Parathyroid adenoma (tissue), 2 donors: ENCODE results near the gene METTL26.

Source experiments
- H2AFZ ChIP-seq: fragments of 300-600 bp; sonication (generic); one replicate; pipeline ENCODE4 v1.7.0; 2017; ENCODE audit warnings: antibody characterized with exemption, mild to moderate bottlenecking
- H3K27ac ChIP-seq: fragments of 300-600 bp; sonication (generic); one replicate; pipeline ENCODE4 v1.7.0; 2017
- H3K27me3 ChIP-seq: fragments of 300-600 bp; sonication (generic); one replicate; pipeline ENCODE4 v1.7.0; 2017; ENCODE audit warnings: low read length; ENCODE audit not compliant: control insufficient read depth, insufficient read depth
- H3K36me3 ChIP-seq: fragments of 300-600 bp; sonication (generic); one replicate; pipeline ENCODE4 v1.7.0; 2017; ENCODE audit warnings: low read length; ENCODE audit not compliant: control insufficient read depth, insufficient read depth
- H3K4me1 ChIP-seq: fragments of 300-600 bp; sonication (generic); one replicate; pipeline ENCODE4 v1.7.0; 2017; ENCODE audit warnings: control low read depth
- H3K4me2 ChIP-seq: fragments of 300-600 bp; sonication (generic); one replicate; pipeline ENCODE4 v1.7.0; 2017; ENCODE audit warnings: low read length
- H3K4me3 ChIP-seq: fragments of 300-600 bp; sonication (generic); one replicate; pipeline ENCODE4 v1.7.0; 2017; ENCODE audit warnings: low read depth, low read length
- H3K79me2 ChIP-seq: fragments of 300-600 bp; sonication (generic); one replicate; pipeline ENCODE4 v1.7.0; 2017; ENCODE audit warnings: control low read depth
- H3K9ac ChIP-seq: fragments of 300-600 bp; sonication (generic); one replicate; pipeline ENCODE4 v1.7.0; 2017; ENCODE audit warnings: mild to moderate bottlenecking
- H3K9me3 ChIP-seq: fragments of 300-600 bp; sonication (generic); one replicate; pipeline ENCODE4 v1.7.0; 2017; ENCODE audit warnings: low read length; ENCODE audit not compliant: control insufficient read depth
- CTCF ChIP-seq: fragments of 300-600 bp; sonication (generic); IDR thresholded peaks from one replicate; pipeline ENCODE4 v1.7.0; 2017; ENCODE audit warnings: antibody characterized with exemption, mild to moderate bottlenecking
- donor health status: primary hyperparathyroidism.

Gene METTL26

GRCh38 chr16:647173-647902, 11.2 kb upstream of the METTL26 start:
- H3K9ac ChIP-seq: no peak overlapping the region
- no peaks in the 10 kb centered on the region for H3K9me3 ChIP-seq
- H3K79me2 ChIP-seq: peaks cover 34% of the 10 kb centered on the region
- H3K36me3 ChIP-seq: no peaks in the 10 kb centered on the region
- no peak overlapping the region for H3K4me3 ChIP-seq
- no peaks in the 10 kb centered on the region for H3K27me3 ChIP-seq
- no peak overlapping the region for H2AFZ ChIP-seq
- H3K4me2 ChIP-seq: no peak overlapping the region
- H3K4me1 ChIP-seq: peaks cover 46% of the 10 kb centered on the region
- no peak for TF ChIP-seq CTCF
- H3K27ac ChIP-seq: no peak overlapping the region

GRCh38 chr16:646679-647172, 10.6 kb upstream of the METTL26 start:
- H3K27me3 ChIP-seq: no peaks in the 10 kb centered on the region
- H3K4me2 ChIP-seq: no peak overlapping the region
- H2AFZ ChIP-seq: no peak overlapping the region
- peaks cover 46% of the 10 kb centered on the region for H3K4me1 ChIP-seq
- H3K9ac ChIP-seq: no peak overlapping the region
- peak overlapping the region; percentile 17 for H3K27ac ChIP-seq
- H3K9me3 ChIP-seq: no peaks in the 10 kb centered on the region
- H3K4me3 ChIP-seq: no peak overlapping the region
- H3K79me2 ChIP-seq: peaks cover 34% of the 10 kb centered on the region
- TF ChIP-seq CTCF: no peak
- no peaks in the 10 kb centered on the region for H3K36me3 ChIP-seq

GRCh38 chr16:645852-646678, 10.0 kb upstream of the METTL26 start:
- Histone ChIP-seq H3K27ac (peak overlapping the region; percentile 17), H3K9ac (no peak overlapping the region), H2AFZ (no peak overlapping the region), H3K4me3 (no peak overlapping the region), H3K79me2 (peaks cover 34% of the 10 kb centered on the region), H3K4me2 (no peak overlapping the region), H3K27me3 (no peaks in the 10 kb centered on the region), H3K9me3 (no peaks in the 10 kb centered on the region), H3K36me3 (no peaks in the 10 kb centered on the region), H3K4me1 (peaks cover 46% of the 10 kb centered on the region)
- no peak for TF ChIP-seq CTCF

GRCh38 chr16:644556-644955, 8.5 kb upstream of the METTL26 start:
- TF ChIP-seq CTCF: no peak
- Histone ChIP-seq H3K4me2 (no peak overlapping the region), H2AFZ (no peak overlapping the region), H3K4me1 (peaks cover 42% of the 10 kb centered on the region), H3K9me3 (no peaks in the 10 kb centered on the region), H3K36me3 (no peaks in the 10 kb centered on the region), H3K27ac (no peak overlapping the region), H3K9ac (no peak overlapping the region), H3K4me3 (no peak overlapping the region), H3K27me3 (no peaks in the 10 kb centered on the region), H3K79me2 (peaks cover 34% of the 10 kb centered on the region)
